ENCODE data around the gene B4GALT1.

Gene B4GALT1

DNA sequence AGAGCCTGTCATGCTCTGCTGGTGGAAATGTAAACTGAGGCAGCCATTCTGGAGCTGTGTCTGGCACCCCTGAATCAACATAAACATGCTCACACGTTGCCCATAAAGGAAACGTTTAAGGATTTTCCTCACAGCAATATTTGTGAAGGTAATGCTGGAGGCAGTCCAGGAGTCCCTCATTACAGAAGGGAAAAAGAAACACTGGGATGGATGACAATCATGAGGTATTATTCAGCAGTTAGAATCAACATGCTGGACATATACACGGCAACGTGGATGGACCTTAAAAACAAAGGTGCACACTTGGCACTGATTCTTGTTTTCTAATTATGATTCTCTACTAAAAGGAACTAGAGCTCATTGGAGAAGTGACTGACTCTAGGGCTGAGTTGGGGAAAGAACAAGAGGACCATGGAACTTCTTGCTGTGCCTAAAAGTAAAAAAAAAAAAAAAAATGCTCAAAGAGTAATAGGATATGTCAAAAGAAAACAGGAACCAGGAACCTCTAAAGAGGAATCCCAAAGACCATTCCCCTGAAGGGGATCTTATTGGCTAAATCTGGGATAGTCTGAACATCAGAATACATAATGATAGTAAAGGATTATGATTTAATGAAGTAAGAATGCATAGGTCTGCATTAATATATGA, 18.6 kb downstream of the B4GALT1 start:
- no peak for TF ChIP-seq POLR2AphosphoS5 (IDR thresholded peaks at IDR 0.05; ENCODE audit: low read depth, low read length)
- TF ChIP-seq FOXP2 (optimal IDR thresholded peaks at IDR 0.05; ENCODE audit: borderline replicate concordance, extremely low read depth, extremely low read length, insufficient read depth): no peak
- TF ChIP-seq SIN3A (IDR thresholded peaks at IDR 0.05; ENCODE audit: borderline replicate concordance, insufficient read depth, low read length): no peak
- no peak for TF ChIP-seq TAF1 (IDR thresholded peaks at IDR 0.05; ENCODE audit: borderline replicate concordance, insufficient read depth, low read length)
- TF ChIP-seq REST (IDR thresholded peaks at IDR 0.05; ENCODE audit: insufficient read depth in 1 of 2, low read depth in 2 of 2, low read length in 2 of 2): no peak

DNA sequence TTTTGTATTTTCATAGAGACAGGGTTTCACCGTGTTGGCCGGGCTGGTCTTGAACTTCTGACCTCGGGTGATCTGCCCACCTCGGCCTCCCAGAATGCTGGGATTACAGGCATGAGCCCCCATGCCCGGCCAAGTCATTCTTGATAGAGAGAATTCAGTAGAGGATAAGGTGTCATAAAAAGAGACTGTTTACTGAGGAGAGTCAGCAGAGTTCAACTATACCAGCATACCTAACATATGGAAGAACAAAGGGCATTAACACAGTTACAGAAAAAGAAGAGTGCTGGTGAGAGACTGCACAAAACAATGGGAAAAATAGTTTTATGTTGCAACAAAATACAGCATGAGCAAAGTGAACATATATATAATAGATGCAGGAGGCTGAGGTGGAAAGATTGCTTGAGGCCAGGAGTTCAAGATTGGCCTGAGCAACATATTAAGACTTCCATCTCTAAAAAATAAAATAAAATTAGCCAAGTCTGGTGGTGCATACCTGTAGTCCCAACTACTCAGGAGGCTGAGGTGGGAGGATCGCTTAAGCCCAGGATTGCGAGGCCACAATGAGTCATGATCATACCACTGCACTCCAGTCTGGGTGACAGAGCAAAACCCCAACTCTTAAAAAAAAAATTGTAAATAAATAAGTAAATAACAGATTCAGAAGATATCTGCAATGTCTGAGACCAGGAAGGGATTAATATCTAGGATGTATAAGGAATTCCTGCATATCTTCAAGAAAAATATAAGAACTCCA, 19.5 kb downstream of the B4GALT1 start:
- TF ChIP-seq TAF1 (IDR thresholded peaks at IDR 0.05; ENCODE audit: borderline replicate concordance, insufficient read depth, low read length) (no peak), SIN3A (IDR thresholded peaks at IDR 0.05; ENCODE audit: borderline replicate concordance, insufficient read depth, low read length) (no peak), POLR2AphosphoS5 (IDR thresholded peaks at IDR 0.05; ENCODE audit: low read depth, low read length) (no peak), REST (IDR thresholded peaks at IDR 0.05; ENCODE audit: insufficient read depth in 1 of 2, low read depth in 2 of 2, low read length in 2 of 2) (no peak), FOXP2 (optimal IDR thresholded peaks at IDR 0.05; ENCODE audit: borderline replicate concordance, extremely low read depth, extremely low read length, insufficient read depth) (no peak)

DNA sequence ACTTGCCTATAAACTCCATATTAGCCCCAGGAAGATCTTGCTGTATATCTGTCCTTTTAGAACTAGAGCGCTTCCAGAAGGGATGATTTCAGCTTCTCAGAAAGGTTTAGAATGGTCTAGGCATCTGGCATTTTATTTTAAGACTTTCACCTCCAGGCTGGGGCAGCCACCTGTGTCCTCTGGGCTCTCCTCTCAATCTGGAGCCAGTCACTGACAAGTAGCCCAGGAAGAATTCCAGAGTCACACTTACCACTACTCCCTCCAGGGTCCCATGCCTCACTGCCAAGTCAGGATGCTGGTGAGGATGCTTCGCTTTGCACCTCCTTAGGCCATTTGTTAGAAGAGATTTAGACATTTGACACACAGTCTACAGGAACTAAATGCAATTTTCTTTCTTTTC, 20.8 kb downstream of the B4GALT1 start:
- TF ChIP-seq SIN3A (IDR thresholded peaks at IDR 0.05; ENCODE audit: borderline replicate concordance, insufficient read depth, low read length) (no peak), FOXP2 (optimal IDR thresholded peaks at IDR 0.05; ENCODE audit: borderline replicate concordance, extremely low read depth, extremely low read length, insufficient read depth) (no peak), POLR2AphosphoS5 (IDR thresholded peaks at IDR 0.05; ENCODE audit: low read depth, low read length) (no peak), REST (IDR thresholded peaks at IDR 0.05; ENCODE audit: insufficient read depth in 1 of 2, low read depth in 2 of 2, low read length in 2 of 2) (no peak), TAF1 (IDR thresholded peaks at IDR 0.05; ENCODE audit: borderline replicate concordance, insufficient read depth, low read length) (no peak)

DNA sequence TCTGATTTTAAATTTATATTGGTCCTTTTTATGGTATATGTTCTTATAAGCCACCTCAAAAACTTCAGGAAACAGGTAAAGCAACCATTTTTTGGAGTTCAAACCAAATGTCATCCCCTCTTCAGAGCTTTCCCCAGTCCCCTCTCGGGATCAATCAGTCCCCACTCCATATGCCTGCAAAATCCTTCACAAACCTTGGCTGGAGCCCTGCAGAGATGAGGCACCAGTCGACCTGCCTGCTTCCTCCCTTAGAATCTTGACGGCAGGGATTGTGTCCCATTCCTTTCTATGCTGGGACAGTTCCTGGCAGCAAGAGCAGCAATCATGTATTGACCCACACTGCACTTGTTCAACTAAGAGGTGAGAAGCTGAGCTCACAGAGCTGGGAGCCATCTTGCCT, 22.6 kb downstream of the B4GALT1 start:
- TF ChIP-seq FOXP2 (optimal IDR thresholded peaks at IDR 0.05; ENCODE audit: borderline replicate concordance, extremely low read depth, extremely low read length, insufficient read depth) (no peak), TAF1 (IDR thresholded peaks at IDR 0.05; ENCODE audit: borderline replicate concordance, insufficient read depth, low read length) (no peak), SIN3A (IDR thresholded peaks at IDR 0.05; ENCODE audit: borderline replicate concordance, insufficient read depth, low read length) (no peak), REST (IDR thresholded peaks at IDR 0.05; ENCODE audit: insufficient read depth in 1 of 2, low read depth in 2 of 2, low read length in 2 of 2) (no peak), POLR2AphosphoS5 (IDR thresholded peaks at IDR 0.05; ENCODE audit: low read depth, low read length) (no peak)

All from PFSK-1 (cell line).